GM18907 (cell line): ENCODE results near the gene MLLT6.

Experiments used
- ATAC-seq: cut with Tn5 transposase; IDR thresholded peaks from one replicate; pipeline ENCODE4 v1.9.1; 2021; ENCODE audit warnings: mild to moderate bottlenecking, moderate library complexity; ENCODE audit not compliant: unreplicated experiment

Gene MLLT6

DNA sequence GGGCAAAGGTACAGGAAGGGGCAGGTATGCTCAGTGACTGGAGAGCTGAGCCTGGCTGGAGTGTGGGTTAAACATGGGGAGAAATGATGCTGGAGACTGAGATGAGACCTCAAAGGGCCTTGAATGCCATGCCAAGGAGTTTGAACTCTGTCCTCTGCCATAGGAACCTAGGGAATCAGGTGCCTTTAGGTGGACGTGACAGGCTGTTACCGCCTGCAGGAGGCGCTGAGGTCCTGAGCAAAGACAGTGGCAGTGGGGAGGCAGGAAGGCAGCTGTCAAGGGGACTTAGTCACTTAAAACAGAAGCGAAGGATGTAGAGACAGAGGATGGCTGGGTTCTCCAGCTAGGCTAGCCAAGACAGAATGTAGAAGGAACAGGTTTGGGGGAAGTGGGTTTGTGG is 56.5 kb downstream of the MLLT6 start:
- no peak for ATAC-seq

GRCh38 chr17:38762231-38762630 is 57.2 kb downstream of the MLLT6 start:
- ATAC-seq = no peak

DNA sequence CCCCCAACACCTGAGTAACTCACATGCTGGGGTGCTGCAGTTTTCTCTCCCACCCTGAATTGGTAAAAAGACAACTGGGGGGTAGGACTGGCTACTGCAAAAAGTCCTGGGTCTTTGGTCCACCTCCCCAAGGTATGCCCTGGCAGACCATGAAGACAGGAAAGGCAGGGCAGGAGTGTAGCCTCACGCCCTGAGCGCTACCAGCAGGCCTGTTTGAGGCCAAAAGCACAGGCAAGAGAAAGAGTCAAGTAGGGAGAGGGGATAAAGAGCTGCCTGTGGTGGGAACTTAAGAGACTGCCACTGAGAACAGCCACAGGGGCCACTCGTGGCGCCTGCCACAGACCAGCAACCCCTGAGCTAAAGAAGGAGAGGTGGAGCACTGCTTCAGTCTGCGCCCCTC is 61.3 kb downstream of the MLLT6 start:
- ATAC-seq = no peak

DNA sequence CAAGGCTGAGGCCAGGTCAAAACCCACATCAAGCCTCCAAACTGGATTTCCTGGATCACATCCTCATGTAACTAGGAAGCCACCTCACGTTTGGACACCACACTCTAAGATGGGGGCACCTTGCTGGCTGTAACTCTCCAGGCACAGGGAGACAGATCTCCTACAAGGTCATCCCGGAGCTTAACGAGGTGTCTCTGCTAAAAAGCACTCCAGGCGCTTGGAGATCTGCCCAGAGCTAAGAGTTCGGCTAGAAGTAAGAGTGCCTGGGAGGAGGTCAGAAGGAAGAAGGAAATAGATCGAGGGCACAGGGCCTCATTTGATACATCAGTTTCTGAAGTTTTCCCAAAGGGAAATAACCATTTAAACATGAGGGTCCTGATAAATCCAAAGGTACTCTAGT is 63.3 kb downstream of the MLLT6 start:
- no peak for ATAC-seq

DNA sequence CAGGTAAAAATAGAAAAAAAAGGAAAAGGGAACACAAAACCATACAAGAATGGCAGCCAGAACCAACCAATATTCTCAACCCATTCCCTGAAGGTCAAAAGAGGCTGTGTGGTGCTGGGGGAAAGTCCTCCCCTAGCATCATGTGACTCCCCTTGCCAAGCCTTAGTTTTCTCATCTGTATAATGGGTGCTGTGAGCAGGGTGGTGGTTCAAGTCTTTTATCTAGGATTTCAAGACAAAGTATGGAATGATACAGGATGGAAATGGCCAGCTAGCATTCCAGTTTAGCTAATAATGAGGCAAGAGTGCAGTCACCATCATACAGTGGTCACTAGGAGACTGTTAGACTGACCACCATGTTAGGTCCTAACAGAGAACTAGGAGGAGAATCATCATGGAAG is 68.2 kb downstream of the MLLT6 start:
- no peak for ATAC-seq

- ATAC-seq = no peak
Observed at GRCh38 chr17:38777641-38778250, 72.7 kb downstream of the MLLT6 start.
